Measurements from ENCODE around the gene IL1R1. TPM values are rescaled to one million over a fixed set of nuclear protein-coding genes. Genes with fewer than 3 reads are reported as not detected.

The IL1R1 gene
- total RNA-seq, 2 experiments from 2014 or later = not detected

GRCh38 chr2:102119255-102119654 lies 23.3 kb upstream of the IL1R1 start:
- Histone ChIP-seq H3K79me2 (ENCODE audit: insufficient read depth, low read depth, low read length) (no peaks in the 10 kb centered on the region), H3K9me3 (ENCODE audit: low read length) (no peaks in the 10 kb centered on the region), H3K9me2 (ENCODE audit: insufficient read depth, low read length) (no peaks in the 10 kb centered on the region), H4K20me1 (ENCODE audit: insufficient read depth, low read length) (no peaks in the 10 kb centered on the region), H3K27ac (ENCODE audit: low read depth, low read length, poor library complexity, severe bottlenecking) (no peak overlapping the region), H3K36me3 (ENCODE audit: insufficient read depth, low read length) (no peaks in the 10 kb centered on the region), H3K4me2 (ENCODE audit: low read length) (no peak overlapping the region), H2AFZ (ENCODE audit: low read length) (no peak overlapping the region), H3K4me1 (ENCODE audit: insufficient read depth, low read length, poor library complexity, severe bottlenecking) (no peaks in the 10 kb centered on the region), H3K4me3 (ENCODE audit: low read depth, low read length, poor library complexity, severe bottlenecking) (no peak overlapping the region)
- ChIA-PET CTCF (ENCODE audit: unreplicated experiment) (no interaction called here), POLR2A (interaction anchor here (0.6 kb wide), 1 partner anchor 106 kb away, joined by 4 read pairs; no protein-coding TSS in a partner anchor)
- intact Hi-C loops (cut with micrococcal nuclease; ENCODE audit: unreplicated experiment) = no loop called here
- TF ChIP-seq CTCF (conservative IDR thresholded peaks at IDR 0.05; ENCODE audit: low read length) (no peak), EZH2phosphoT487 (IDR thresholded peaks at IDR 0.05; ENCODE audit: borderline replicate concordance, low read depth, low read length) (no peak)
- DNase-seq (ENCODE audit: low spot score) = no peak
- BruUV-seq (replicated peaks) = no TSS peak

- TF ChIP-seq EZH2phosphoT487 (IDR thresholded peaks at IDR 0.05; ENCODE audit: borderline replicate concordance, low read depth, low read length) (no peak), CTCF (conservative IDR thresholded peaks at IDR 0.05; ENCODE audit: low read length) (no peak)
- H4K20me1 ChIP-seq (ENCODE audit: insufficient read depth, low read length) = no peaks in the 10 kb centered on the region
- ChIA-PET CTCF (ENCODE audit: unreplicated experiment) (no interaction called here), POLR2A (no interaction called here)
- H3K36me3 ChIP-seq (ENCODE audit: insufficient read depth, low read length) = no peaks in the 10 kb centered on the region
- H3K9me3 ChIP-seq (ENCODE audit: low read length) = no peaks in the 10 kb centered on the region
- no peak overlapping the region for H3K4me3 ChIP-seq (ENCODE audit: low read depth, low read length, poor library complexity, severe bottlenecking)
- H3K9me2 ChIP-seq (ENCODE audit: insufficient read depth, low read length) = no peaks in the 10 kb centered on the region
- H2AFZ ChIP-seq (ENCODE audit: low read length) = no peak overlapping the region
- H3K4me2 ChIP-seq (ENCODE audit: low read length) = no peak overlapping the region
- H3K27ac ChIP-seq (ENCODE audit: low read depth, low read length, poor library complexity, severe bottlenecking) = no peak overlapping the region
- no peaks in the 10 kb centered on the region for H3K79me2 ChIP-seq (ENCODE audit: insufficient read depth, low read depth, low read length)
- DNase-seq (ENCODE audit: low spot score) = no peak
- no TSS peak for BruUV-seq (replicated peaks)
- no peaks in the 10 kb centered on the region for H3K4me1 ChIP-seq (ENCODE audit: insufficient read depth, low read length, poor library complexity, severe bottlenecking)
- intact Hi-C loops (cut with micrococcal nuclease; ENCODE audit: unreplicated experiment) = loop anchor here (10.0 kb wide), 1 partner anchor 1075 kb away; no protein-coding TSS in a partner anchor
Measured at GRCh38 chr2:102120261-102120660, 22.3 kb upstream of the IL1R1 start.

- DNase-seq (ENCODE audit: low spot score) = no peak
- Histone ChIP-seq H3K9me3 (ENCODE audit: low read length) (no peaks in the 10 kb centered on the region), H3K27ac (ENCODE audit: low read depth, low read length, poor library complexity, severe bottlenecking) (no peak overlapping the region), H2AFZ (ENCODE audit: low read length) (no peak overlapping the region), H3K4me1 (ENCODE audit: insufficient read depth, low read length, poor library complexity, severe bottlenecking) (no peaks in the 10 kb centered on the region), H4K20me1 (ENCODE audit: insufficient read depth, low read length) (no peaks in the 10 kb centered on the region), H3K4me2 (ENCODE audit: low read length) (no peak overlapping the region), H3K36me3 (ENCODE audit: insufficient read depth, low read length) (no peaks in the 10 kb centered on the region), H3K79me2 (ENCODE audit: insufficient read depth, low read depth, low read length) (no peaks in the 10 kb centered on the region), H3K4me3 (ENCODE audit: low read depth, low read length, poor library complexity, severe bottlenecking) (no peak overlapping the region), H3K9me2 (ENCODE audit: insufficient read depth, low read length) (no peaks in the 10 kb centered on the region)
- POLR2A ChIA-PET = no interaction called here
- BruUV-seq (replicated peaks) = no TSS peak
- intact Hi-C loops (cut with micrococcal nuclease; ENCODE audit: unreplicated experiment) = loop anchor here (10.0 kb wide), 1 partner anchor 1076 kb away; no protein-coding TSS in a partner anchor
- CTCF ChIA-PET (ENCODE audit: unreplicated experiment) = no interaction called here
- TF ChIP-seq EZH2phosphoT487 (IDR thresholded peaks at IDR 0.05; ENCODE audit: borderline replicate concordance, low read depth, low read length) (no peak), CTCF (conservative IDR thresholded peaks at IDR 0.05; ENCODE audit: low read length) (no peak)
Measured at GRCh38 chr2:102120701-102121159, 21.8 kb upstream of the IL1R1 start.

All from OCI-LY7 (cell line).